Activated CD8-positive, alpha-beta T cell treated with anti-CD3 and anti-CD28 coated beads for 36 hours (primary cell): ENCODE results near the gene STXBP3. TPM values are rescaled to one million over a fixed set of nuclear protein-coding genes. Genes with fewer than 3 reads are reported as not detected.

Experiments used
- ATAC-seq: fragments of 200-7000 bp; cut with Tn5 transposase; one replicate; pipeline ENCODE4 v1.10.0; 2021; ENCODE audit warnings: mild to moderate bottlenecking, moderate library complexity
- CTCF ChIA-PET: fragments of 350-600 bp; sonication (Branson Sonifier 250); formaldehyde crosslinking; loops from one replicate; lab custom pipeline; 2021; ENCODE audit warnings: antibody characterized with exemption; lab: Charles Lee
- POLR2A ChIA-PET: fragments of 350-600 bp; sonication (Branson Sonifier 250); formaldehyde crosslinking; loops from one replicate; lab custom pipeline; 2021; ENCODE audit warnings: antibody characterized with exemption; lab: Charles Lee
- DNase-seq: peaks from one replicate; pipeline ENCODE4 v3.0.0-alpha.2; 2020
- H3K27ac Mint-ChIP-seq: one replicate; pipeline ENCODE4 v1.8.0; 2021; ENCODE audit warnings: mild to moderate bottlenecking, mixed read lengths
- H3K27me3 Mint-ChIP-seq: one replicate; pipeline ENCODE4 v1.8.0; 2021; ENCODE audit warnings: mixed read lengths
- H3K36me3 Mint-ChIP-seq: one replicate; pipeline ENCODE4 v1.8.0; 2021; ENCODE audit warnings: low read depth, mixed read lengths
- H3K4me1 Mint-ChIP-seq: one replicate; pipeline ENCODE4 v1.8.0; 2021; ENCODE audit warnings: low read depth, mixed read lengths
- H3K4me3 Mint-ChIP-seq: one replicate; pipeline ENCODE4 v1.8.0; 2021; ENCODE audit warnings: mild to moderate bottlenecking, moderate library complexity, mixed read lengths
- H3K9me3 Mint-ChIP-seq: one replicate; pipeline ENCODE4 v1.8.0; 2021; ENCODE audit warnings: mixed read lengths
- intact Hi-C: fragments of 100-400 bp; cut with micrococcal nuclease; formaldehyde crosslinking; loops from one replicate; pipeline ENCODE4 v1.10.0; 2022
- total RNA-seq, 2 experiments: library from RNA; stranded (reverse); gene quantifications; one replicate each; pipeline ENCODE4 v1.2.3, GENCODE V29; 2021
- TF ChIP-seq, protein P1 (sequence below): fragments of 200-600 bp; IDR thresholded peaks from one replicate; pipeline ENCODE4 v1.8.0; 2022; ENCODE audit warnings: antibody characterized with exemption, mild to moderate bottlenecking

STXBP3 gene
- total RNA-seq, 2 experiments from 2014 or later = 34.4 to 38.3 TPM

DNA sequence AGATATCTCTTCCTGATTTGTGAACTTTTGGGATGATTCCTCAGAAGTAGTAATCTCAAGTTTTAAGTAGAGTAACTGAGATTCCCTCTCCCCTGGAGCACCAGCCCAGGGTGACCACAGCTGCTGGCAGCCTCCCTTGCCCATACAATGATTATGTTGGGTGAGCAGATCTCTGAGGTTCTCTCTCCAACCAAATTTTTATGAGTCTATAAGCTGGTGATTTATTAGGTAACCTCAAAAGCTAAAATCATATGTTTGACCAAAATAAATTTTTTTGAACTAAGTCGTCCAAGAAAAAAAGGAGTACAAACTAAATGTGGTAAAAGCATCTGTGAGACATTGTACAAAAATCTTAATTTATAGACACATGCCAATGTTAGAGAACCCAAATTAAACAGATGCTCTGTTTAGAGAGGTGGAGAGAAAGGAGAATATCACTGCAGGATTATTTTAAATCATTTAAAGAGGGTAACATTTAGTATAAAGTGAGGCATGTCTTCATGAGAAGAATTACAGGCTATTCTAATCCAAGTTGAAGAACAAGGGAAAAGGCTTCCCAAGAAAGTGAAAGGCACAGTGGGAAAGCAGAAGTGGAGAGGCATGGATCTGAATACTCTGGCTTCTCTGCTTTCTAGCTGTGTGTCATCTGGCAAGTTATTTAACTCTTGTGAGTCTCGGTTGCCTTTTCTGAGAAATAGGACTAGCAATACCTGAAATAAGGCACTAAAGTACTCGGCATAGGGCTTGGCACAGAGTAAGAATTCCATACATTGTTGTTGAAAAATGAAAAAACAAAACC is 107.9 kb downstream of the STXBP3 start:
- Mint-ChIP-seq H3K4me1 (peaks cover 4% of the 10 kb centered on the region), H3K27ac (no peak overlapping the region), H3K27me3 (peaks cover 11% of the 10 kb centered on the region), H3K4me3 (no peak overlapping the region), H3K9me3 (no peaks in the 10 kb centered on the region), H3K36me3 (no peaks in the 10 kb centered on the region)
- no peak for DNase-seq
- no peak for ATAC-seq
- ChIA-PET POLR2A (no interaction called here), CTCF (no interaction called here)
- intact Hi-C loops = no loop called here
- TF ChIP-seq, protein P1, sequence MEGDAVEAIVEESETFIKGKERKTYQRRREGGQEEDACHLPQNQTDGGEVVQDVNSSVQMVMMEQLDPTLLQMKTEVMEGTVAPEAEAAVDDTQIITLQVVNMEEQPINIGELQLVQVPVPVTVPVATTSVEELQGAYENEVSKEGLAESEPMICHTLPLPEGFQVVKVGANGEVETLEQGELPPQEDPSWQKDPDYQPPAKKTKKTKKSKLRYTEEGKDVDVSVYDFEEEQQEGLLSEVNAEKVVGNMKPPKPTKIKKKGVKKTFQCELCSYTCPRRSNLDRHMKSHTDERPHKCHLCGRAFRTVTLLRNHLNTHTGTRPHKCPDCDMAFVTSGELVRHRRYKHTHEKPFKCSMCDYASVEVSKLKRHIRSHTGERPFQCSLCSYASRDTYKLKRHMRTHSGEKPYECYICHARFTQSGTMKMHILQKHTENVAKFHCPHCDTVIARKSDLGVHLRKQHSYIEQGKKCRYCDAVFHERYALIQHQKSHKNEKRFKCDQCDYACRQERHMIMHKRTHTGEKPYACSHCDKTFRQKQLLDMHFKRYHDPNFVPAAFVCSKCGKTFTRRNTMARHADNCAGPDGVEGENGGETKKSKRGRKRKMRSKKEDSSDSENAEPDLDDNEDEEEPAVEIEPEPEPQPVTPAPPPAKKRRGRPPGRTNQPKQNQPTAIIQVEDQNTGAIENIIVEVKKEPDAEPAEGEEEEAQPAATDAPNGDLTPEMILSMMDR = no peak

DNA sequence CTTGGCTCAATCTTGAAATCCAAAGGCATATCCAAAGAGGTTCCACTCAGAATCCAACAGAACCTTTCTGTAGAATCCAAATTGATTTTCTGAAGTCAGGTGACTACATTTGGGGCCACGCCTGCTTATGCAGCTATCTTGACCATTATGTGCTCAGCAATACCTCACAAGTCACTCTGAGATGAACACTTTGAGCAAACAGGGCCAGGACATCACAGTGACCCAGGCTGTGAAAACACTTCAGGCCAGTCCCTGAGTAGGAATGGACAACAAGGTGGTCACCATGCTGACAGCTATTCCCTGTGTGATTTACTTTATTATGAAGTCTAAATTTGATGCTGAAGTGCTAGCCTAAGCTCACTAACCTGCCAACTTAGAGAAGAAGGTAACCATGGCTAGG is 110.5 kb downstream of the STXBP3 start, which contains the start of gene AKNAD1:
Gene AKNAD1 (minus strand): TSS at position 101 of the 400 bp plus-strand sequence. CDS start 4,430 bp downstream, outside the sequence.
- ChIA-PET CTCF (interaction anchor here (1.2 to 1.4 kb wide), 2 partner anchors 13 to 29 kb away, joined by 3 to 4 read pairs; no protein-coding TSS in a partner anchor), POLR2A (no interaction called here)
- H3K27me3 Mint-ChIP-seq = peaks cover 10% of the 10 kb centered on the region
- TF ChIP-seq, protein P1 = no peak
- H3K36me3 Mint-ChIP-seq = no peaks in the 10 kb centered on the region
- H3K27ac Mint-ChIP-seq = no peak within 1 kb of the TSS
- H3K4me3 Mint-ChIP-seq = no peak within 1 kb of the TSS
- H3K4me1 Mint-ChIP-seq = peaks cover 4% of the 10 kb centered on the region
- intact Hi-C loops = no loop called here
- ATAC-seq = no peak
- no peak for DNase-seq
- no peaks in the 10 kb centered on the region for H3K9me3 Mint-ChIP-seq

DNA sequence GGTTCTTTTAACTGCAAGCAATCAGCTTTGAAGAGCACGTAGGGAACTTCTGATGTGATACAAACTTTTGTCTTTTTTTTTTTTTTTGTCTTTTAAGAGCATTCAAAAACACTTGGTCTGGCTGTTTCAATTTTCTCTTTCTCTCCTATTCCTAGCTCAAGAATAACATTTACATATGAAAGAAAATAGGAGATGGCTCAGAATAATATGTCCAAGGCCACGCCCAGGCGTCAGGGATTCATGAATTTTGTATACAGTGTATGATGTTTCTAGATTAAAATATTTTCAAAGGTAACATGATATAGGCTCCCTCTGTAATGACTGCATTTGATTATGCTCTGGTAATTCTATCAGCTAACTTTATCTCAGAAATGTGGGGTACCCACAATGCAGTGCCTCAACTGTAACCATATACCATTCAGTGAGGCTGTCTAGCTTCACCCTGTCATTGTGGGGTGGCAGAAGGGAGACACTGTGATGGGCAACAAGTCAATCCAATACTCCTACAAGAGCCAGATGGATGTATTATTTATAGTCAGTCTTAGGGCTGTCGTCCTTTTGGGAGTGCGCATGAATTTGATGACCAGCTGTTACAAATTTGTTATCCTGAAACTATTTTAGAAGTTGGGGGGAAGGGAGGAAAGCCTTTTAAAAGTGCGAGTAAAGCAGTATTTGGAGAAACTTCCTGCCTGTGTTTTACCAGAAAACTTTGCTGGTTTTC is 111.9 kb downstream of the STXBP3 start:
- TF ChIP-seq, protein P1 = no peak
- no peak overlapping the region for H3K4me3 Mint-ChIP-seq
- H3K36me3 Mint-ChIP-seq = no peaks in the 10 kb centered on the region
- POLR2A ChIA-PET = no interaction called here
- no peaks in the 10 kb centered on the region for H3K9me3 Mint-ChIP-seq
- H3K27me3 Mint-ChIP-seq = peaks cover 10% of the 10 kb centered on the region
- intact Hi-C loops = no loop called here
- no peak for ATAC-seq
- CTCF ChIA-PET = interaction anchor here (0.6 to 2.0 kb wide), 2 partner anchors 30 to 119 kb away, joined by 4 to 6 read pairs; no protein-coding TSS in a partner anchor
- DNase-seq = no peak
- no peak overlapping the region for H3K27ac Mint-ChIP-seq
- H3K4me1 Mint-ChIP-seq = peaks cover 2% of the 10 kb centered on the region

Other genes with a start within 250 kb of the STXBP3 start
- 10 to 100 TPM; 10.4 to 12.6 TPM for gene EEIG2, start 186.6 kb upstream of the STXBP3 start, total RNA-seq
- 10 to 100 TPM; 25.3 to 27.1 TPM for gene HENMT1, start 85.6 kb upstream of the STXBP3 start, total RNA-seq
- 10 to 100 TPM; 62.5 to 65.3 TPM for gene PRPF38B, start 54.4 kb upstream of the STXBP3 start, total RNA-seq
- under 1 TPM in 1 of 2 experiments, not detected in 1; 0.20 TPM for gene FNDC7, start 33.8 kb upstream of the STXBP3 start, total RNA-seq
- gene AKNAD1, start 110.4 kb downstream of the STXBP3 start, total RNA-seq = not detected
- 10 to 100 TPM; 10.6 to 11.1 TPM for gene GPSM2, start 130.3 kb downstream of the STXBP3 start, total RNA-seq
- gene CLCC1, start 216.8 kb downstream of the STXBP3 start, total RNA-seq = 10 to 100 TPM; 14.3 to 15.2 TPM